Epidermal melanocyte (primary cell): Measurements from ENCODE around the gene KCNH2.
"Not testable (repeated sequence)": the region's sequence is repeated elsewhere in the genome, so short reads cannot be mapped to it uniquely, and the experiment has no call there.

Source experiments
- DNase-seq: peaks from one replicate; pipeline ENCODE4 v3.0.0; 2011; ENCODE audit warnings: low spot score; ENCODE audit not compliant: insufficient read length

KCNH2 gene

GRCh38 chr7:150935149-150935548 is 43.0 kb downstream of the KCNH2 start:
- no peak for DNase-seq

DNA sequence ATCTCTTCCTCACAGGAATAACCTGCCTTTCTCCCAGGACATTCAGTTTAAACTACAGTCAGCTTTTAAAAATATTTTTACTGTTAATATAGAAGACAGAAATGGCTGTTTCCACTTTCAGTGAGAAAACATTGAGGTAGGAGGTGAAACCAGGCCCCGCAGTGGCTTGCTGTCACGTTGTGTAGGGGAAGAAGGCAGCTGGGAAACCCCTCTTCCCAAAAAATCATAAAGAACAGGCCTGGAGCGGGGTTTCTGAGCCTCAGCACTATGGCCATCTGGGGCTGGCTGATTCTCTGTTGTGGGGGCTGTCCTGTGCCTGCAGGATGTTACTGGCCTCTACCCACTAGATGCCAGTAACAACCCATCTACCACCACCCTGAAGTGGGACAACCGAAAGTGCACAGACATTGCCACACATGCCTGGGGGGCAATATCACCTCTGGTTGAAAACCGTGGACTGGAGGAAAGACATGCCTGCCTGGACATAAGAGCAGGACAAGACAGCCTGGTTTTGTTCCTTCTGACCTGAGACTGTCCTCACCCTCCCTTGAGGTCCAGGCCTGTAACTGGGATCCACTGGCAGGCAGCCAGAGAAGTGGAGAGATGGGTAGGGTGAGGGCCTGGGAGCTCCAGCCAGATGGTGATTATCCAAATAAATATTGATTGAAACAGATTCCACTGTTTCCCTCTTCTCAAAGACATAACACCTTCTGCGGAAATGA is 43.9 kb downstream of the KCNH2 start:
- no peak for DNase-seq

GRCh38 chr7:150931199-150931869 is 46.8 kb downstream of the KCNH2 start:
- DNase-seq, result no peak

- no peak for DNase-seq
These were observed 49.6 kb downstream of the KCNH2 start for GRCh38 chr7:150928541-150928940.

DNA sequence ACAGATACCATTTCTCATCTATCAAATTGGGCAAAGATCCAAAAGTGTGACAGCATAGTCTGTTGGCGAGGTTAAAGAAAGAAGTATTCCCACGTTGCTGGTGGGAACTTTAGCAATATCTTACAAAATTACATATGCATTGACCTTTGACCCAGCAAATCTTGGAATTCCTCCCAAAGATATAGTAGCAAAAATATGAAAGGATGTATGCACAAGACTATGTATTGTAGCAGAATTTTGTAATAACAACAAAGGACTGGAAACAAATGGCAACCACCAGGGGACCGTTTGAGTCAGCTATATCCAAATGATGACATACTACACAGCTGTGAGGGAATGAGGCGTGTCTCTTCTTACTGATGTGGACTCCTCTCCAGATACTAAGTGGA is 50.2 kb downstream of the KCNH2 start:
- no peak for DNase-seq

DNA sequence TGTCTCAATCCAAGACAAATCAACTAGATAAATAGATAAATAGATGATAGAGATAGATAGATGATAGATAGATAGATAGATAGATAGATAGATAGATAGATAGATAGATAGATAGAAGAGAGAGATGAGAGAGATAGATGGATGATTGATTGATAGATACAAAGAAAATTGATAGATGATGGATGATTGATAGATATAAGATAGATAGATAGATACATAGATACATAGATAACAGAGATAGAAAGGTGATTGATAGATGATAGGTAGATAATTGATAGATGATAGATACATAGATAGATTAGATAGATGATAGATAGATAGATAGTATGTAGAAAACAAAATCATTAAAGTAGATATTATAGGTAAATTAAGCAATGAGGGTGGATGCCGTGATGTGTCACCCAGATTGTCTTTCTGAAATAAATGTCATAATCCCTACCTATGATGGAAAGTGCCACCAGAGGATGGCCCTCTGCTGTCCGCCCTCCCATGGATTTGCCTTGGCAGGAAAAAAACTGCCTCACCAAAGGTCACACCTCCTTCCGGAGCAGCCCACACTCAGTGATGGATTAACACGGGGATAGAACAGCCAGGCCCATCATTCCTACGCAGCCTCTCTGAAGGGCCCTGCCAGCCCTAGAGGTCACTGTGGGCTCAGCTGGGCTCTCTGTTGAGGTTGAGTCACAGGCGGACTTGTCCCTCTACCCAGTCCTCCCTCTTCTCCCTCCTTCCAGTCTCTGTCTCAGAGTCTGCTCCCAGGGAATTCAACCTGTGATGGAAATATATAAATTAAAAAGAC is 50.8 kb downstream of the KCNH2 start:
- no peak for DNase-seq

DNA sequence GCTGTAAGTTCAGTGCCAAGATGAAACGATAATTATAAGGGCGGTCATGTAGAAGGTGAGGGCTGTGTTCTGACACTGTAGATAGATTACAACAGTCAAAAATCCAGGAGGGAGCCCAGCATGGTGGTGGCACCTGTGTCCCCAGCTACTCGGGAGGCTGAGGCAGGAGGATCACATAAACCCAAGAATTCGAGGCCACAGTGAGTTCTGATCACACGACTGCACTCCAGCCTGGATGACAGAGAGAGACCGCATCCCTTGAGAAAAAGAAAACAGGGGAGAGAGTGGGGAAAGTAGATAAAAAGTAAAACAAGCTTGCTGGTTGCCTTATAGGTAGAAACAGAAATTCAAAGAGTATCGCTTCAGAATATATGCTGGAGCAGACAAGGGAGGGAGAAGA is 52.1 kb downstream of the KCNH2 start:
- DNase-seq, result no peak

GRCh38 chr7:150924369-150924781 is 53.7 kb downstream of the KCNH2 start:
- DNase-seq, result no peak

- no peak for DNase-seq
These were observed 54.3 kb downstream of the KCNH2 start for GRCh38 chr7:150923802-150924201.

DNA sequence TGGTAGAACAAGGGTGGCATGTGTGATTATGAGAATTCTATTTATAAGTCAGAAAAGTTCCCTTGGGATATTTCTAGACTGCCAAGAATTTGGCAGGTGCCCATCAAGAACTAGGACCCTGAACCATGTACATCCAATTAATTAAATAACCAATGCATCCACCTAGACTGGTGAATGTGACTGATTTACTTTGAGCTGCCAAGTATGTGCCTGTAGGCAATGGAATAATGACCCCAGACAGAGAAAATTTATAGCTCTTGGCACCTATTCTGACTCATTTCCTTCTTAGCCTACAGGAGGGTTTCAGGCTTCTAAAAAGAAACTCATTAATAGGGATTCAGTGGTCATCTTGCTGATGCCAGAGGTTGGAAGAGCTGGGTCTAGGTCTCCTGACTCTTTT is 54.9 kb downstream of the KCNH2 start:
- no peak for DNase-seq

GRCh38 chr7:150919160-150919559 is 59.0 kb downstream of the KCNH2 start:
- DNase-seq, result no peak

DNA sequence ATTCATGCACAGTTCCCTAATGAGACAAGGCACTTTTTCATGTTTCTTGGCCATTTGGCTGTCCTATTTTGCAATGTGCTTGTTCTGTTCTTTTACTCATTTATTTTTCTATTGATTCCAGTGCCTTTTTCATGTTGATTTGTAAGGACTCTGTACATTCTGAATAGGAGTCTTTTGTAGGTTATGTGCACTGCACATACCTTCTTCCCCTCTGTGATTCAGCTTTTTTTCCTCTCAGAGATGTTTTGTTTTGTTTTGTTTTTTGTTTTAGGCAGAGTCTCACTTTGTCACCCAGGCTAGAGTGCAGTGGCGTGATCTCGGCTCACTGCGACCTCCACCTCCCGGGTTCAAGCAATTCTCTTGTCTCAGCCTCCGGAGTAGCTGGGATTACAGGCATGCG is 59.7 kb downstream of the KCNH2 start:
- no peak for DNase-seq

GRCh38 chr7:150917969-150918368 is 60.2 kb downstream of the KCNH2 start:
- no peak for DNase-seq

DNA sequence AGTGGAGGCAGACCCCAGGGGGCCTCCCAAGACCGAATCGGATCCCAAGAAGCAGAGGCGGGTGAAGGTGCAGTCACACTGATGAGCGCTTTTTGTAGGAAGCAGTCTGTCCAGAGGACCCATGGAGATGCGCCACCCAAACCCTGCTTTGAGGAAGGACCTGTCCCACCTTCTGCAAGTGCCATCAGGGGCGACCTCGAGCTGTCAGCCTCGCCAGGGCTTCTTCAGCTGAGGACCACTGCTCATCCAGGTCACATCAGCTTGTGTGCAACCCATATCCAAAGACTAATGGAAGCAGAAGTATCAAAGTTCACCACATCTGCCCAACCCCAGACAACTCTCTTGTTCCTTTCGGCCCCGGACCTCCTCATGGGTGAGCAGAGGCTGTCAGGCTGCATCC is 61.5 kb downstream of the KCNH2 start:
- no peak for DNase-seq

DNA sequence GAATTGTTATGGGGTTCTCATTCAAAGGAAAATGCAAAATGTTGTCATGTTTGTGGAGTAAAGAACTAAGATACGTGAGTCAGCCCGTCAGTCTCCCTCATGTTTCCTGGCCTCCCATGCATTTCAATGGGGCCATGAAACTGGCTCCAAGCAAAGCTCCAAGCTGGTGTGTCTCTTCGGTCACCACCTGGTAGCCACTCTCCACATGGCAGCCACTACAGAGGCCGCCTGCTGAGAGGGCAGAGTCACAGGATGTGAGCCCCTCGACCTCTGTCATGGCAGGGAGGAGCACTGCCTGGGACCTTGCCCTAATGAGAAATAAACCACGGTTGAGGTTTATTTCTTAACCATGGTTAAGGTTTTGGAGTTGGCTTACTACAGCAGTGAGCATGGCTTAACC is 63.2 kb downstream of the KCNH2 start:
- DNase-seq, result no peak

DNA sequence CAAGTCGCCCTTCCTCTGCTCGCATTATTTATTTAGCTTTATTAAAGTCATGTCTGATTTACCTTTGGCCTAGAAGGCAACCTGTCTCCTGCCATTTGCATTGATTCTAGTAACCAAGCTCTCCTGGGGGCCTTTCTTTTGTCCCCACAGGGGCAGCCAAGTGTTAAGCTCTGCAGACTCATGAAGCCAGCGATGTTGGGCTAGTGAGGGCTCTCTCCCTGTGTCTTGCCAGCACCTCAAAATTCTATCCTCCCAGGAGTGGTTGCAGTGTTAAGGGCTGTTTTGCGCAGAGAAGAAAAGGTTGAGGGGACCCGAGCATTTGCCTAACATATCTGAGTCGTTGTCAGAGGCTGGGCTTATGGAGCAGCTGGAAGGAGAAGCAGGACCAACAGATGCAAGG is 63.9 kb downstream of the KCNH2 start:
- no peak for DNase-seq

DNA sequence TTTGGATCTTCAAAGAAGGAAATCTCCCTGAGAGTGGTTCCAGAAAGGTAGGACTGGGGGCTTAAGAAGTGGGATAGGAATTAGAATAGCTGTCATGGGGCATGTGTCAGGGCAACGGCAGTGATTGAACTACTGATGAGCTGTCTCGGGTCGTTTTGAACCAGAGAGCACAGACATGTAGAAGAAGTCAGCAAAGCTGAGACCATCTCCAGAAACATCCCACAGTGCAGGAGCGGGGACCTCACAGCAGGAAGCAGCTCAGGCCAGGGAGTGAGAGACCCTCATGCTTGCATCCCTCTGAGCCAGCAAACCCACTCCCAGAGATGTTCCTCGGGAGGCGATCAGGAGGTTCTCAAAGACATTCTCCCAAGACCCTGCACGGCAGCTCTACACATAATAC is 65.7 kb downstream of the KCNH2 start:
- no peak for DNase-seq

DNA sequence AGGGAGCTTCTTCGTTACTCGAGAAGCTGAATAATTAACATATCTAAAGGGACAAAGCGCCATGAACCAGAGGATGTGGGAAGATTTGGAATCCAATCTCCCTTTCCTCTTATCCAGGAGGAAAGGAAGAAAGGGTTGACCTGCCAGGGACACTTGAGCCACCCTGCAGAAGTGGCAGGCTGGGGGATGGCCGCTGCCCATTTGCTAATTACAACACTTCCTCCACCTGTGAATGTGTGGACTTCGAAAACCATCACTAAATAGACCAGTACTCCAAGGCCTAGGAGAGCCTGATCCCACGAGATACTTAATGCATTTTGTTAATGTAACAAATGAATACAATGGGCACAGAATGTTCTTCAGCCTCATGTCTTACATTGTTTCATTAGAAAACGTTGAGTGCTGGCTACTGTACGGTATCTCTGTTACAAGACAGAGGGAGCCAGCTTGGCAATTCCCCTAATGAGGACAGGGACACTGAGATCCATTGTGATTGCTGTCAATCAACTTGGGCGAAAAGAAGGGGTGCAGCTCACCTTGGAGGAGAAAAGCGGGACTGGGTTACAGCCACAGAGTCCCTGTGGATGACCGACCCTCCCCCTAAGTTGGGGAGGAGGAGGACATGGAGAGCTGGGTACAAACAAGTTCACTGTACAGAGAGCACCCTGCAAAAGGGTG is 66.4 kb downstream of the KCNH2 start:
- no peak for DNase-seq

GRCh38 chr7:150910996-150911422 is 67.1 kb downstream of the KCNH2 start:
- no peak for DNase-seq

DNA sequence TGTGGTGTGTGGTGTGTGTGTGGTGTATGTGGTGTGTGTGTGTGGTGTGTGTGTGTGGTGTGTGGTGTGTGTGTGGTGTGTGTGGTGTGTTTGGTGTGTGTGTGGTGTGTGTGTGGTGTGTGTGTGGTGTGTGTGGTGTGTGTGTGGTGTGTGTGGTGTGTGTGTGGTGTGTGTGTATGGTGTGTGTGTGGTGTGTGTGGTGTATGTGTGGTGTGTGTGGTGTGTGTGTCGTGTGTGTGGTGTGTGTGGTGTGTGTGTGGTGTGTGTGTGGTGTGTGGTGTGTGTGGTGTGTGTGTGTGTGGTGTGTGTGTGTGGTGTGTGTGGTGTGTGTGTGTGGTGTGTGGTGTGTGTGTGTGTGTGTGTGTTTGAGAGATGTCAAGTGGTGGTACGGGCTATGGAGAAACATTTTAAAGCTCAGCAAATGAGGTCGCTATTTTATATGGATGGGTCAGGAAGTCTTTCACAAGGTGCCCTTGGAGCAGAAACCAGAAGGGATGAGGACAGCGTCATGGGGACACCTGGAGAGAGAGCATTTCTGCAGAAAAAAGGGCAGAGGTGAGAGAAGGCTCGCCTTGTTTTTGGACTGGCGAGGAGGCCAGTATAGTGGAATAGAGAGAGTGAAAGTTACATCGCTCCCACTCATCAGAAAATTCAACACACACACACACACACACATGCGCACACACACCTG is 67.7 kb downstream of the KCNH2 start:
- DNase-seq, result not testable (repeated sequence)
